Endothelial cell of umbilical vein (primary cell): ENCODE measurements around the gene ESYT2.

Experiments used
- JUN ChIP-seq: IDR thresholded peaks from 2 replicates; pipeline ENCODE4 v1.6.1; 2011; ENCODE audit warnings: borderline replicate concordance, low read depth; ENCODE audit not compliant: insufficient read length, insufficient read depth
- POLR2A ChIP-seq: IDR thresholded peaks from 2 replicates; pipeline ENCODE4 v1.6.1; 2012; ENCODE audit warnings: low read depth, mild to moderate bottlenecking, control low read depth, low read length
- POLR2AphosphoS5 ChIP-seq: IDR thresholded peaks from 2 replicates; pipeline ENCODE4 v1.6.1; 2012; ENCODE audit warnings: low read depth, mild to moderate bottlenecking, control low read depth, low read length, moderate library complexity; ENCODE audit not compliant: insufficient read depth
- TF ChIP-seq, protein P1 (sequence below), 2 donors: IDR thresholded peaks; 1 replicate in 1 of 2; 2 replicates in 1 of 2; pipeline ENCODE4 v1.5.1; 2011; ENCODE audit warnings: low read length in 2 of 2, mild to moderate bottlenecking in 2 of 2, moderate library complexity in 2 of 2, control low read depth in 1 of 2, inconsistent platforms in 1 of 2, low read depth in 1 of 2; ENCODE audit not compliant: insufficient read depth in 1 of 2; ENCODE audit errors: extremely low read depth in 1 of 2

DNA sequence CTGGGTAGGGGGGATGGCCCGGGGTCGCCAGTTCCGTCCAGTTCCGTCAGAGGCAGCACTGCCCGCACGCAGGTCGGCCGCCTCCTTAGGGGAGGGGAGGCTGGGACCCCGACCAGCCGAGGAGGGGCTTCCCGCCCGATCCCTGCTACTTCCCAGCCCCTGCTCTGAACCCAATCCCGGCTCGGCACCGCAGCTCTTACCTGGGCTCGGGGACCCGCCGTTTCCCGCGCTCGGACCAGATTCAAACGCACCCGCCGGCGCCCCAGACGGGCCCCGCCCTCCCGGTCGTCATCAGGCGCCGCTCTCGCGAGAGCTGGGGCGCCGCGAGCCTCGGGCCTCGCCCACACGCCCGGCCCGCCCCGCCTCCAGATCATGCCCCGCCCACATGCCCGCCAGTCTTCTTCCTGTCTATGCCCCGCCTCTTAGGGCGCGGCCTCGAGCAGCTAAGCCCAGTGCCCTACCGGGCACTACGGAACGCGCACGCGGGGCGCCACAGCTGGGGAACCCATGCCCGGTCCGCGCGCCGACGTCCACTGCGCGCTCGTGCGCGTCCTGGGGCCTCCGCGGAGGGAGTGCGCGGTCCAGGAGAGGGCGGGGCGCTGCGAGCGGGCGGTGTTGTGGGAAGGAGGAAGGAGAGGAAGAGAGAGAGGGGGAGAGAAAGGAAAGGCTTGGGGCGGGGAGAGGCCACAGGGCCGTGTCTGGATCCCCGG lies 124.6 kb downstream of the ESYT2 start, which contains the start of gene NCAPG2:
- TF ChIP-seq POLR2A (peak; percentile 45), POLR2AphosphoS5 (no peak), JUN (no peak)
- TF ChIP-seq, protein P1, sequence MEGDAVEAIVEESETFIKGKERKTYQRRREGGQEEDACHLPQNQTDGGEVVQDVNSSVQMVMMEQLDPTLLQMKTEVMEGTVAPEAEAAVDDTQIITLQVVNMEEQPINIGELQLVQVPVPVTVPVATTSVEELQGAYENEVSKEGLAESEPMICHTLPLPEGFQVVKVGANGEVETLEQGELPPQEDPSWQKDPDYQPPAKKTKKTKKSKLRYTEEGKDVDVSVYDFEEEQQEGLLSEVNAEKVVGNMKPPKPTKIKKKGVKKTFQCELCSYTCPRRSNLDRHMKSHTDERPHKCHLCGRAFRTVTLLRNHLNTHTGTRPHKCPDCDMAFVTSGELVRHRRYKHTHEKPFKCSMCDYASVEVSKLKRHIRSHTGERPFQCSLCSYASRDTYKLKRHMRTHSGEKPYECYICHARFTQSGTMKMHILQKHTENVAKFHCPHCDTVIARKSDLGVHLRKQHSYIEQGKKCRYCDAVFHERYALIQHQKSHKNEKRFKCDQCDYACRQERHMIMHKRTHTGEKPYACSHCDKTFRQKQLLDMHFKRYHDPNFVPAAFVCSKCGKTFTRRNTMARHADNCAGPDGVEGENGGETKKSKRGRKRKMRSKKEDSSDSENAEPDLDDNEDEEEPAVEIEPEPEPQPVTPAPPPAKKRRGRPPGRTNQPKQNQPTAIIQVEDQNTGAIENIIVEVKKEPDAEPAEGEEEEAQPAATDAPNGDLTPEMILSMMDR (IDR thresholded peaks at IDR 0.05; ENCODE audit: extremely low read depth in 1 of 2, insufficient read depth in 1 of 2, low read depth in 1 of 2, low read length in 2 of 2) = no peak
